ENCODE data around the gene ZNF76. TPM values are rescaled to one million over a fixed set of nuclear protein-coding genes. Genes with fewer than 3 reads are reported as not detected.

ZNF76 gene
- total and polyA plus RNA-seq, 10 of the 15 experiments (the other 5 are each of a cell fraction or from before 2014, with no cell fraction given), result 2.8 to 41.0 (median 24.8) TPM

- DNase-seq (ENCODE audit: low read depth, low spot score) (no peak), FAIRE-seq (no peak), ATAC-seq (no peak)
- Histone ChIP-seq H3K27ac (ENCODE audit: control insufficient read depth, insufficient read depth) (no peak overlapping the region), H3K9me3 (replicated peaks; ENCODE audit: control insufficient read depth, insufficient read depth, low read length) (no peaks in the 10 kb centered on the region), H3K4me3 (no peak overlapping the region), H4K20me1 (ENCODE audit: control insufficient read depth, insufficient read depth) (no peaks in the 10 kb centered on the region), H2AFZ (ENCODE audit: control insufficient read depth, low read depth, low read length) (no peak overlapping the region), H3K4me2 (ENCODE audit: control insufficient read depth, insufficient read depth) (no peak overlapping the region), H3K27me3 (replicated peaks in 1 of 2; ENCODE audit: control insufficient read depth in 2 of 2, insufficient read depth in 2 of 2, low read length in 1 of 2) (peaks cover 9 to 14% of the 10 kb centered on the region in 2 experiments), H3K36me3 (ENCODE audit: control insufficient read depth in 2 of 2, insufficient read depth in 2 of 2, low read length in 1 of 2) (no peaks in the 10 kb centered on the region), H3K9ac (ENCODE audit: control insufficient read depth, insufficient read depth, low read length) (no peak overlapping the region), H3K79me2 (ENCODE audit: control insufficient read depth, insufficient read depth, low read length) (no peaks in the 10 kb centered on the region), H3K4me1 (ENCODE audit: control insufficient read depth, insufficient read depth, low read length) (no peaks in the 10 kb centered on the region)
- intact Hi-C loops (cut with micrococcal nuclease; ENCODE audit: unreplicated experiment), result no loop called here
- in situ Hi-C loops (cut with MboI), result no loop called here
- no TSS peak for BruUV-seq (replicated peaks)
- WGBS (ENCODE audit: insufficient coverage, insufficient replicate concordance, low lambda C conversion rate, missing lambda C conversion rate), result 37% methylated on average over 1 of the region's 1 CpG
- RAD21 ChIA-PET (ENCODE audit: unreplicated experiment), result interaction anchor here (1.6 kb wide), 1 partner anchor 9 kb away, joined by 3 read pairs; no protein-coding TSS in a partner anchor
- CTCF ChIA-PET, result interaction anchor here (1.2 kb wide), 1 partner anchor 11 kb away, joined by 8 read pairs; no protein-coding TSS in a partner anchor
- SMC1A ChIA-PET (ENCODE audit: uncharacterized antibody, unreplicated experiment), result no interaction called here
- TF ChIP-seq SP1 (IDR thresholded peaks at IDR 0.05; ENCODE audit: low read depth, low read length) (no peak), CTCF (IDR thresholded peaks at IDR 0.05 in 2 of 3, conservative IDR thresholded peaks at IDR 0.05 in 1 of 3; ENCODE audit: control insufficient read depth in 2 of 3, extremely low read depth in 1 of 3, insufficient read depth in 1 of 3, low read depth in 3 of 3, low read length in 3 of 3) (no peak), ZNF592 (IDR thresholded peaks at IDR 0.05) (no peak), EGR1 (IDR thresholded peaks at IDR 0.05; ENCODE audit: borderline replicate concordance in 1 of 2, low read depth in 2 of 2, low read length in 2 of 2) (no peak), JUND (IDR thresholded peaks at IDR 0.05; ENCODE audit: low read depth, low read length) (no peak), NR2C2 (IDR thresholded peaks at IDR 0.05; ENCODE audit: borderline replicate concordance, control insufficient read depth, insufficient read length, low read depth) (no peak), DPF2 (IDR thresholded peaks at IDR 0.05) (no peak), GABPA (IDR thresholded peaks at IDR 0.05; ENCODE audit: low read depth) (no peak), SREBF1 (IDR thresholded peaks at IDR 0.05; ENCODE audit: low read length) (no peak)
- POLR2A ChIA-PET, result no interaction called here
These were observed 43.2 kb upstream of the ZNF76 start for GRCh38 chr6:35216412-35216732.

All from GM12878 (cell line).